ENCODE data around the gene FGFBP3.

DNA sequence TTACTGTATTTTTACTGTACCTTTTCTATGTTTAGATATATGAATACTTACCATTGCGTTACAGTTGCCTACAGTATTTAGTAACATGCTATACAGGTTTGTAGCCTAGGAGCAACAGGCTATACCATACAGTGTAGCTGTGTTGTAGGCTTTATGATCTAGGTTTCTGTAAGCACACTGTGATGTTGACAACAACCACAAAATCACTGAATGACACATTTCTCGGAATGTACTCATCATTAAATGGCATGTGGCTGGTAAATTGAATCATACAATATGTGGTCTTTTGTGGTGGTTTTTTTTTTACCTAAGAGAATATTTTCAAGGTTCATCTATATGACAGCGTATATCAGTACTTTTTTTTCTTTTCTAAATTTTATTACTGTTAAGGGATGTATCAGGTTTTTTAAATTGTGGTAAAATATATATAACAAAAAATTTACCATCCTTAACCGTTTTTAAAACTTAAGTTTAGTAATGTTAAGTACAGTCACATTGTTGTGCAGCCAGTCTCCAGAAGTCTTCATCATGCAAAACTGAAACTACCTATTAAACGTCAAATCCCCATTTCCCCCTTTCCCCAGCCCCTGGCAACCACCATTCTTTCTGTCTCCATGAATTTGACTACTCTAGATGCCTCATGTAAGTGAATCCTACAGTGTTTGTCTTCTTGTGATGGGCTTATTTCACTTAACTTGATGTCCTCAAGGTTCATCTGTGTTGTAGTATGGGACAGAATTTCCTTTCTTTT, 35.8 kb upstream of the FGFBP3 start:
- TF ChIP-seq CTCF (IDR thresholded peaks at IDR 0.05; ENCODE audit: low read length) = no peak
- no peak for TF ChIP-seq EZH2 (IDR thresholded peaks at IDR 0.05; ENCODE audit: borderline replicate concordance, low read length)

All from OCI-LY1 (cell line).